Measurements from ENCODE around the gene SLC25A4. TPM values are rescaled to one million over a fixed set of nuclear protein-coding genes. Genes with fewer than 3 reads are reported as not detected.
A peak's percentile ranks its signal among the peaks of the same experiment; 100 is the strongest.

SLC25A4 gene
- total RNA-seq, 2 donors from 2014 or later = 918 to 1,103 TPM

GRCh38 chr4:185137233-185137925, 5.7 kb upstream of the SLC25A4 start:
- Histone ChIP-seq H3K27me3 (no peaks in the 10 kb centered on the region), H3K4me1 (peaks cover 0 to 14% of the 10 kb centered on the region in 2 donors), H3K4me3 (peak overlapping the region; percentile 8 to 18), H3K9me3 (no peaks in the 10 kb centered on the region), H3K27ac (peak overlapping the region; percentile 66 to 92), H3K36me3 (no peaks in the 10 kb centered on the region)
- no peak for TF ChIP-seq CTCF (IDR thresholded peaks at IDR 0.05)
- DNase-seq (ENCODE audit: low spot score) = no peak

- no peaks in the 10 kb centered on the region for H3K27me3 ChIP-seq
- no peak for TF ChIP-seq CTCF (IDR thresholded peaks at IDR 0.05)
- H3K9me3 ChIP-seq = no peaks in the 10 kb centered on the region
- H3K36me3 ChIP-seq = no peaks in the 10 kb centered on the region
- DNase-seq (ENCODE audit: low spot score) = no peak
- no peak overlapping the region for H3K4me3 ChIP-seq
- H3K27ac ChIP-seq = peak overlapping the region; percentile 10 to 92
- H3K4me1 ChIP-seq = peaks cover 0 to 19% of the 10 kb centered on the region in 2 donors
These were observed 4.9 kb upstream of the SLC25A4 start for GRCh38 chr4:185138161-185138560.

- no peak for TF ChIP-seq CTCF (IDR thresholded peaks at IDR 0.05)
- no peak overlapping the region for H3K4me3 ChIP-seq
- no peaks in the 10 kb centered on the region for H3K27me3 ChIP-seq
- H3K36me3 ChIP-seq = peaks cover 11% of the 10 kb centered on the region
- H3K4me1 ChIP-seq = peaks cover 0 to 23% of the 10 kb centered on the region in 2 donors
- DNase-seq (ENCODE audit: low spot score) = no peak
- H3K27ac ChIP-seq = peak overlapping the region; percentile 90 to 92
- H3K9me3 ChIP-seq = no peaks in the 10 kb centered on the region
These were observed 3.3 kb upstream of the SLC25A4 start for GRCh38 chr4:185139736-185140135.

GRCh38 chr4:185141777-185142176, 1.3 kb upstream of the SLC25A4 start:
- peaks cover 0 to 23% of the 10 kb centered on the region in 2 donors for H3K4me1 ChIP-seq
- no peak for DNase-seq (ENCODE audit: low spot score)

GRCh38 chr4:185142564-185142911, 528 bp upstream of the SLC25A4 start:
- H3K27ac ChIP-seq = peak overlapping the region; percentile 90 to 92
- DNase-seq (ENCODE audit: low spot score) = no peak
- H3K36me3 ChIP-seq = peaks cover 39% of the 10 kb centered on the region
- no peaks in the 10 kb centered on the region for H3K9me3 ChIP-seq
- peak overlapping the region; percentile 66 to 70 for H3K4me3 ChIP-seq
- no peaks in the 10 kb centered on the region for H3K27me3 ChIP-seq
- no peak for TF ChIP-seq CTCF (IDR thresholded peaks at IDR 0.05)
- H3K4me1 ChIP-seq = peaks cover 0 to 17% of the 10 kb centered on the region in 2 donors

More at GRCh38 chr4:185141777-185142176, 1.3 kb upstream of the SLC25A4 start:
- Histone ChIP-seq H3K4me3 (peak overlapping the region in 1 of 2 donors; percentile 70), H3K27ac (peak overlapping the region; percentile 90 to 92), H3K9me3 (no peaks in the 10 kb centered on the region), H3K36me3 (peaks cover 31% of the 10 kb centered on the region), H3K27me3 (no peaks in the 10 kb centered on the region)
- TF ChIP-seq CTCF (IDR thresholded peaks at IDR 0.05) = no peak

GRCh38 chr4:185143601-185143969, 519 bp downstream of the SLC25A4 start:
- Histone ChIP-seq H3K9me3 (no peaks in the 10 kb centered on the region), H3K27me3 (no peaks in the 10 kb centered on the region), H3K4me1 (peaks cover 0 to 15% of the 10 kb centered on the region in 2 donors), H3K27ac (peak overlapping the region; percentile 90 to 92), H3K4me3 (peak overlapping the region; percentile 66 to 70), H3K36me3 (peaks cover 46% of the 10 kb centered on the region)
- no peak for TF ChIP-seq CTCF (IDR thresholded peaks at IDR 0.05)
- DNase-seq (ENCODE audit: low spot score) = no peak
